SH-SY5Y (cell line): ENCODE data around the gene FASTKD3.

Experiments
- GATA2 ChIP-seq: IDR thresholded peaks from 2 replicates; pipeline ENCODE4 v1.6.1; 2011; ENCODE audit warnings: mild to moderate bottlenecking, low read depth, low read length
- GATA3 ChIP-seq: IDR thresholded peaks from 2 replicates; pipeline ENCODE4 v1.6.1; 2011; ENCODE audit warnings: low read depth, mild to moderate bottlenecking, low read length, moderate library complexity

DNA sequence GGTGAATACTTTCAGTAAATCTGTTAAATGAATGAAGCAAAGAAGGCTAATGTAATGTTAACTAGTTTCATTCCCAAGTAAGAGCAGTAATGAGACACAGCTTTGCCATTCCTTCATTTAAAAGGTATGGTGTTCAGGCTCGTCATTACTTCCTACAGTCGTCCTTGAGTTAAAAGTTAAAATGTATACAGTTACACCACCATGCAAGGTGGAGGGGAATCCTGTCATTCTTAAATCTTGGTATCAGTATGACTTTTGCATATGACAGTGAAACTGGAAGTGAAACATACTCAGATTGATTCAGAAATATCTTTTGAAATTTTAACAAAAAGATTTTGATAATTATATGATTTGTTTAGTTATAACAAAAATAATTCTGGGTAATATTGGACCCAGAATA, 26.0 kb upstream of the FASTKD3 start:
- TF ChIP-seq GATA3 (no peak), GATA2 (no peak)
